ENCODE results near the gene AHCTF1. TPM values are rescaled to one million over a fixed set of nuclear protein-coding genes. Genes with fewer than 3 reads are reported as not detected.

The AHCTF1 gene
- total and polyA plus RNA-seq, 9 of the 15 experiments (the other 6 are each of a cell fraction or from before 2014, with no cell fraction given): 9.4 to 102 (median 47.6) TPM

DNA sequence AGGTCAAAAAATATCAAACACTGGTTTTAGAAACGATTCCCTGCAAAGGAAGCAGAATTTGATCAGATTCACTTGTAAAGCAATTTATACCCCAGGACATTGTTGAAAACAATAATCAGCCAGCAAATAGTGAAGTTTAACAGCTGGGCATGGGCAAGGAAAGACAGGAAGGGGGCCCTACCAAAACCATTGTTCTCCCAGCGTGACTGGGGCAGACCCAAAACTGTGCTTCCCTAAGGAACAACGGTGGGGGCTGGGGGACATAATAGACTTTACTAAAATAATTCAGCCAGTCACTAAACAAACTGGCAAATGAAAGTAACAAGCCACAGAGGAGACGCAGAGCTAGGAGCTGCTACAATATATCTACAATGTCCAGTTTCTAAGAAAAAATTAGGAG lies 100.2 kb downstream of the AHCTF1 start:
- H3K4me3 ChIP-seq: no peak overlapping the region
- ATAC-seq (no peak), DNase-seq (ENCODE audit: extremely low read depth in 1 of 4, low spot score in 3 of 4) (no peak), FAIRE-seq (no peak)
- H2AFZ ChIP-seq (ENCODE audit: low read depth, low read length): no peak overlapping the region
- H3K36me3 ChIP-seq (ENCODE audit: control insufficient read depth, insufficient read depth, low read length): no peaks in the 10 kb centered on the region
- H3K4me1 ChIP-seq (replicated peaks in 1 of 2; ENCODE audit: control insufficient read depth in 2 of 2, insufficient read depth in 2 of 2, low read length in 2 of 2): no peaks in the 10 kb centered on the region
- no peak overlapping the region for H3K4me2 ChIP-seq (ENCODE audit: insufficient read depth, low read length)
- TF ChIP-seq ZBTB8A (IDR thresholded peaks at IDR 0.05; ENCODE audit: partially characterized antibody) (no peak), MTA1 (IDR thresholded peaks at IDR 0.05; ENCODE audit: borderline replicate concordance) (no peak), ZNF165 (CRISPR knock-in tag; IDR thresholded peaks at IDR 0.05; ENCODE audit: borderline replicate concordance) (no peak), NUFIP1 (IDR thresholded peaks at IDR 0.05; ENCODE audit: partially characterized antibody) (no peak), SRSF1 (IDR thresholded peaks at IDR 0.05; ENCODE audit: low read depth, low read length) (no peak), ARHGAP35 (IDR thresholded peaks at IDR 0.05; ENCODE audit: partially characterized antibody) (no peak), MECOM (CRISPR knock-in tag; IDR thresholded peaks at IDR 0.05) (no peak), ILK (tag; IDR thresholded peaks at IDR 0.05; ENCODE audit: borderline replicate concordance, low read depth) (no peak), ZNF274 (IDR thresholded peaks at IDR 0.05; ENCODE audit: borderline replicate concordance, low read depth, low read length) (no peak)
- TF ChIP-seq, protein P1, sequence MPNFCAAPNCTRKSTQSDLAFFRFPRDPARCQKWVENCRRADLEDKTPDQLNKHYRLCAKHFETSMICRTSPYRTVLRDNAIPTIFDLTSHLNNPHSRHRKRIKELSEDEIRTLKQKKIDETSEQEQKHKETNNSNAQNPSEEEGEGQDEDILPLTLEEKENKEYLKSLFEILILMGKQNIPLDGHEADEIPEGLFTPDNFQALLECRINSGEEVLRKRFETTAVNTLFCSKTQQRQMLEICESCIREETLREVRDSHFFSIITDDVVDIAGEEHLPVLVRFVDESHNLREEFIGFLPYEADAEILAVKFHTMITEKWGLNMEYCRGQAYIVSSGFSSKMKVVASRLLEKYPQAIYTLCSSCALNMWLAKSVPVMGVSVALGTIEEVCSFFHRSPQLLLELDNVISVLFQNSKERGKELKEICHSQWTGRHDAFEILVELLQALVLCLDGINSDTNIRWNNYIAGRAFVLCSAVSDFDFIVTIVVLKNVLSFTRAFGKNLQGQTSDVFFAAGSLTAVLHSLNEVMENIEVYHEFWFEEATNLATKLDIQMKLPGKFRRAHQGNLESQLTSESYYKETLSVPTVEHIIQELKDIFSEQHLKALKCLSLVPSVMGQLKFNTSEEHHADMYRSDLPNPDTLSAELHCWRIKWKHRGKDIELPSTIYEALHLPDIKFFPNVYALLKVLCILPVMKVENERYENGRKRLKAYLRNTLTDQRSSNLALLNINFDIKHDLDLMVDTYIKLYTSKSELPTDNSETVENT (CRISPR knock-in tag; IDR thresholded peaks at IDR 0.05): no peak
- TF ChIP-seq, protein P2, sequence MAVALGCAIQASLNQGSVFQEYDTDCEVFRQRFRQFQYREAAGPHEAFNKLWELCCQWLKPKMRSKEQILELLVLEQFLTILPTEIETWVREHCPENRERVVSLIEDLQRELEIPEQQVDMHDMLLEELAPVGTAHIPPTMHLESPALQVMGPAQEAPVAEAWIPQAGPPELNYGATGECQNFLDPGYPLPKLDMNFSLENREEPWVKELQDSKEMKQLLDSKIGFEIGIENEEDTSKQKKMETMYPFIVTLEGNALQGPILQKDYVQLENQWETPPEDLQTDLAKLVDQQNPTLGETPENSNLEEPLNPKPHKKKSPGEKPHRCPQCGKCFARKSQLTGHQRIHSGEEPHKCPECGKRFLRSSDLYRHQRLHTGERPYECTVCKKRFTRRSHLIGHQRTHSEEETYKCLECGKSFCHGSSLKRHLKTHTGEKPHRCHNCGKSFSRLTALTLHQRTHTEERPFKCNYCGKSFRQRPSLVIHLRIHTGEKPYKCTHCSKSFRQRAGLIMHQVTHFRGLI (CRISPR knock-in tag; IDR thresholded peaks at IDR 0.05): no peak
- TF ChIP-seq, protein P3, sequence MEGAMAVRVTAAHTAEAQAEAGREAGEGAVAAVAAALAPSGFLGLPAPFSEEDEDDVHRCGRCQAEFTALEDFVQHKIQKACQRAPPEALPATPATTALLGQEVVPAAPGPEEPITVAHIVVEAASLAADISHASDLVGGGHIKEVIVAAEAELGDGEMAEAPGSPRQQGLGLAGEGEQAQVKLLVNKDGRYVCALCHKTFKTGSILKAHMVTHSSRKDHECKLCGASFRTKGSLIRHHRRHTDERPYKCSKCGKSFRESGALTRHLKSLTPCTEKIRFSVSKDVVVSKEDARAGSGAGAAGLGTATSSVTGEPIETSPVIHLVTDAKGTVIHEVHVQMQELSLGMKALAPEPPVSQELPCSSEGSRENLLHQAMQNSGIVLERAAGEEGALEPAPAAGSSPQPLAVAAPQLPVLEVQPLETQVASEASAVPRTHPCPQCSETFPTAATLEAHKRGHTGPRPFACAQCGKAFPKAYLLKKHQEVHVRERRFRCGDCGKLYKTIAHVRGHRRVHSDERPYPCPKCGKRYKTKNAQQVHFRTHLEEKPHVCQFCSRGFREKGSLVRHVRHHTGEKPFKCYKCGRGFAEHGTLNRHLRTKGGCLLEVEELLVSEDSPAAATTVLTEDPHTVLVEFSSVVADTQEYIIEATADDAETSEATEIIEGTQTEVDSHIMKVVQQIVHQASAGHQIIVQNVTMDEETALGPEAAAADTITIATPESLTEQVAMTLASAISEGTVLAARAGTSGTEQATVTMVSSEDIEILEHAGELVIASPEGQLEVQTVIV (CRISPR knock-in tag; IDR thresholded peaks at IDR 0.05; ENCODE audit: borderline replicate concordance): no peak
- TF ChIP-seq, protein P4, sequence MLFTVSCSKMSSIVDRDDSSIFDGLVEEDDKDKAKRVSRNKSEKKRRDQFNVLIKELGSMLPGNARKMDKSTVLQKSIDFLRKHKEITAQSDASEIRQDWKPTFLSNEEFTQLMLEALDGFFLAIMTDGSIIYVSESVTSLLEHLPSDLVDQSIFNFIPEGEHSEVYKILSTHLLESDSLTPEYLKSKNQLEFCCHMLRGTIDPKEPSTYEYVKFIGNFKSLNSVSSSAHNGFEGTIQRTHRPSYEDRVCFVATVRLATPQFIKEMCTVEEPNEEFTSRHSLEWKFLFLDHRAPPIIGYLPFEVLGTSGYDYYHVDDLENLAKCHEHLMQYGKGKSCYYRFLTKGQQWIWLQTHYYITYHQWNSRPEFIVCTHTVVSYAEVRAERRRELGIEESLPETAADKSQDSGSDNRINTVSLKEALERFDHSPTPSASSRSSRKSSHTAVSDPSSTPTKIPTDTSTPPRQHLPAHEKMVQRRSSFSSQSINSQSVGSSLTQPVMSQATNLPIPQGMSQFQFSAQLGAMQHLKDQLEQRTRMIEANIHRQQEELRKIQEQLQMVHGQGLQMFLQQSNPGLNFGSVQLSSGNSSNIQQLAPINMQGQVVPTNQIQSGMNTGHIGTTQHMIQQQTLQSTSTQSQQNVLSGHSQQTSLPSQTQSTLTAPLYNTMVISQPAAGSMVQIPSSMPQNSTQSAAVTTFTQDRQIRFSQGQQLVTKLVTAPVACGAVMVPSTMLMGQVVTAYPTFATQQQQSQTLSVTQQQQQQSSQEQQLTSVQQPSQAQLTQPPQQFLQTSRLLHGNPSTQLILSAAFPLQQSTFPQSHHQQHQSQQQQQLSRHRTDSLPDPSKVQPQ (CRISPR knock-in tag; IDR thresholded peaks at IDR 0.05; ENCODE audit: borderline replicate concordance): no peak
- BruUV-seq (replicated peaks): no TSS peak
- in situ Hi-C loops (cut with MboI) (no loop called here), intact Hi-C loops (cut with micrococcal nuclease) (no loop called here)
- 8% methylated on average over 4 of the region's 4 CpGs for WGBS (ENCODE audit: insufficient coverage, low coverage, missing lambda C conversion rate)
- H4K20me1 ChIP-seq (replicated peaks; ENCODE audit: control insufficient read depth, insufficient read depth, low read length): no peaks in the 10 kb centered on the region
- H3K27ac ChIP-seq (ENCODE audit: extremely low read depth, low read depth, low read length): no peak overlapping the region
- ChIA-PET POLR2A (interaction anchor here (1.3 kb wide), 1 partner anchor 10 kb away, joined by 3 read pairs; no protein-coding TSS in a partner anchor), CTCF (ENCODE audit: low intra/inter-chr PET ratio) (no interaction called here)
- no peak overlapping the region for H3K9ac ChIP-seq (ENCODE audit: insufficient read depth in 1 of 2, low read depth in 2 of 2, low read length in 2 of 2)
- H3K27me3 ChIP-seq (ENCODE audit: control insufficient read depth in 2 of 2, insufficient read depth in 2 of 2, low read length in 2 of 2): peaks cover 0 to 5% of the 10 kb centered on the region in 2 experiments; a peak in 1 of 5 replicates
- no peaks in the 10 kb centered on the region for H3K9me1 ChIP-seq (ENCODE audit: control insufficient read depth, insufficient read depth, low read length)
- no peaks in the 10 kb centered on the region for H3K79me2 ChIP-seq (ENCODE audit: control insufficient read depth, insufficient read depth, low read length)
- H3K9me3 ChIP-seq (replicated peaks; ENCODE audit: control insufficient read depth, insufficient read depth, low read depth, low read length): 0 out of 2 replicates have a peak, but pooled peaks cover 4% of the 10 kb centered on the region

Data from K562 (cell line).